A549 (cell line): Measurements from ENCODE around the gene KATNAL1. TPM values are rescaled to one million over a fixed set of nuclear protein-coding genes. Genes with fewer than 3 reads are reported as not detected.

ENCODE experiments used
- ATAC-seq, 2 experiments: fragments of 200-7000 bp in 1 of 2; fragments of >200 bp in 1 of 2; cut with Nextera tagmentation in 1 of 2; cut with Tn5 transposase in 1 of 2; 3 replicates each; pipeline versions ENCODE4 v1.8.0 to v1.9.1; 2018 to 2020; ENCODE audit warnings: mild to moderate bottlenecking in 1 of 2, moderate library complexity in 1 of 2
- CTCF ChIA-PET: fragments of 300-600 bp; sonication (Branson Sonifier 250); formaldehyde crosslinking; extraction: SDS; loops from one replicate; lab custom pipeline; 2021; ENCODE audit warnings: antibody characterized with exemption, inconsistent platforms; lab: Yijun Ruan, JAX
- POLR2A ChIA-PET: fragments of 350-600 bp; formaldehyde crosslinking; extraction: SDS; loops from one replicate; lab custom pipeline; 2021; ENCODE audit warnings: antibody characterized with exemption, inconsistent platforms; lab: Yijun Ruan, JAX
- DNase-seq, 2 experiments: peaks; one replicate each; pipeline versions ENCODE4 v3.0.0 to v3.0.0-alpha.2; 2011 to 2016; ENCODE audit warnings: low read depth in 1 of 2, low spot score in 1 of 2
- FAIRE-seq: peaks from 2 replicates; lab custom pipeline; 2011; peaks lifted over from hg19 to GRCh38; lab: Jason Lieb, UNC
- H3K27ac ChIP-seq, 2 experiments: fragments of >200 bp; sonication (Bioruptor Twin); formaldehyde crosslinking; 3 replicates each; pipeline ENCODE4 v1.5.1; 2016 to 2017
- H3K4me1 ChIP-seq: fragments of >200 bp; sonication (Bioruptor Twin); formaldehyde crosslinking; 3 replicates; pipeline ENCODE4 v1.6.1; 2016
- H3K4me2 ChIP-seq: fragments of >200 bp; sonication (Bioruptor Twin); formaldehyde crosslinking; 3 replicates; pipeline ENCODE4 v1.6.1; 2016
- H3K4me3 ChIP-seq: fragments of >200 bp; sonication (Bioruptor Twin); formaldehyde crosslinking; 3 replicates; pipeline ENCODE4 v1.5.1; 2016
- H3K9me3 ChIP-seq: fragments of >200 bp; sonication (Bioruptor Twin); formaldehyde crosslinking; 3 replicates; pipeline ENCODE4 v1.6.1; 2016
- BCL3 ChIP-seq: fragments of >200 bp; sonication (Bioruptor Twin); formaldehyde crosslinking; IDR thresholded peaks from 3 replicates; pipeline ENCODE4 v1.6.1; 2016
- BHLHE40 ChIP-seq: IDR thresholded peaks from 2 replicates; pipeline ENCODE4 v1.6.1; 2012; ENCODE audit warnings: low read depth, low read length, inconsistent platforms
- EP300 ChIP-seq, 2 experiments: fragments of >200 bp; sonication (Bioruptor Twin); formaldehyde crosslinking; IDR thresholded peaks; 2 replicates in 1 of 2; 3 replicates in 1 of 2; pipeline ENCODE4 v1.6.1; 2016 to 2017
- FOXS1 ChIP-seq: fragments of 250-450 bp; sonication (Bioruptor Pico); IDR thresholded peaks from 2 replicates; pipeline ENCODE4 v1.5.0; 2020; ENCODE audit warnings: mild to moderate bottlenecking, moderate library complexity
- HEYL ChIP-seq: fragments of 250-450 bp; sonication (Bioruptor Pico); IDR thresholded peaks from 2 replicates; pipeline ENCODE4 v1.8.0; 2021; ENCODE audit warnings: mild to moderate bottlenecking, moderate library complexity
- HMGXB4 ChIP-seq: fragments of 250-450 bp; sonication (Bioruptor Pico); IDR thresholded peaks from 2 replicates; pipeline ENCODE4 v1.5.0; 2021; ENCODE audit warnings: mild to moderate bottlenecking, moderate library complexity, borderline replicate concordance
- HOXA7 ChIP-seq: fragments of 250-450 bp; sonication (Bioruptor Pico); IDR thresholded peaks from 2 replicates; pipeline ENCODE4 v1.5.0; 2020; ENCODE audit warnings: mild to moderate bottlenecking, moderate library complexity
- HOXB5 ChIP-seq: fragments of 250-450 bp; sonication (Bioruptor Pico); IDR thresholded peaks from 2 replicates; pipeline ENCODE4 v1.5.0; 2020; ENCODE audit warnings: mild to moderate bottlenecking, moderate library complexity
- JUN ChIP-seq, 2 experiments: fragments of >200 bp; sonication (Bioruptor Twin); formaldehyde crosslinking; IDR thresholded peaks; 2 replicates in 1 of 2; 3 replicates in 1 of 2; pipeline ENCODE4 v1.6.1; 2016 to 2017
- KDM1A ChIP-seq: fragments of 200-600 bp; sonication (generic); IDR thresholded peaks from 2 replicates; pipeline ENCODE4 v1.6.1; 2016; ENCODE audit warnings: low read depth, mild to moderate bottlenecking
- KDM5A ChIP-seq: fragments of 200-600 bp; sonication (generic); IDR thresholded peaks from 2 replicates; pipeline ENCODE4 v1.6.1; 2016; ENCODE audit warnings: antibody characterized with exemption, mild to moderate bottlenecking
- MAZ ChIP-seq: fragments of 150-350 bp; IDR thresholded peaks from 2 replicates; pipeline ENCODE4 v1.6.1; 2014; ENCODE audit warnings: antibody characterized with exemption, low read depth, low read length, borderline replicate concordance
- NPAS2 ChIP-seq: fragments of 250-450 bp; sonication (Bioruptor Pico); IDR thresholded peaks from 2 replicates; pipeline ENCODE4 v1.8.0; 2022; ENCODE audit warnings: mild to moderate bottlenecking, moderate library complexity, borderline replicate concordance
- PHF8 ChIP-seq: fragments of 200-600 bp; sonication (generic); IDR thresholded peaks from 2 replicates; pipeline ENCODE4 v1.6.1; 2016; ENCODE audit warnings: low read depth, mild to moderate bottlenecking, antibody characterized with exemption, moderate library complexity, borderline replicate concordance
- RARB ChIP-seq: fragments of 250-450 bp; sonication (Bioruptor Pico); IDR thresholded peaks from 2 replicates; pipeline ENCODE4 v1.8.0; 2021; ENCODE audit warnings: mild to moderate bottlenecking, moderate library complexity
- RFX5 ChIP-seq: fragments of 450-650 bp; IDR thresholded peaks from 2 replicates; pipeline ENCODE4 v1.7.1; 2014; ENCODE audit warnings: antibody characterized with exemption, mild to moderate bottlenecking, moderate library complexity
- SMC3 ChIP-seq: fragments of >200 bp; sonication (Bioruptor Twin); formaldehyde crosslinking; IDR thresholded peaks from 3 replicates; pipeline ENCODE4 v1.6.1; 2018; ENCODE audit warnings: inconsistent platforms
- TFCP2L1 ChIP-seq: fragments of 250-450 bp; sonication (Bioruptor Pico); IDR thresholded peaks from 2 replicates; pipeline ENCODE4 v1.5.0; 2021; ENCODE audit warnings: mild to moderate bottlenecking
- USF2 ChIP-seq: fragments of 450-650 bp; IDR thresholded peaks from 2 replicates; pipeline ENCODE4 v1.6.1; 2014; ENCODE audit warnings: antibody characterized with exemption
- ZC3H11A ChIP-seq: fragments of 450-650 bp; IDR thresholded peaks from 2 replicates; pipeline ENCODE4 v1.6.1; 2014; ENCODE audit warnings: antibody characterized with exemption, mild to moderate bottlenecking
- ZSCAN20 ChIP-seq: fragments of 250-450 bp; sonication (Bioruptor Pico); IDR thresholded peaks from 2 replicates; pipeline ENCODE4 v1.8.0; 2022; ENCODE audit warnings: mild to moderate bottlenecking, moderate library complexity
- WGBS: methylation state at CpG from one replicate; pipeline ENCODE4 v1.1.6; 2017; ENCODE audit errors: missing lambda C conversion rate; 5-methylcytosine and 5-hydroxymethylcytosine counted together
- polyA plus RNA-seq, 4 experiments: library from polyadenylated mRNA; depleted of rRNA in 3 of 4; stranded (reverse); fragments of >200 nt; fragmentation: RNase III in 1 of 4; extraction: RNeasy Plus Mini Kit Qiagen cat#74134 plus additional on column Dnase treatment in 1 of 4; gene quantifications; 2 replicates in 3 of 4; 3 replicates in 1 of 4; pipeline ENCODE4 v1.2.3, GENCODE V29; 2011 to 2017
- TF ChIP-seq, protein P1 (sequence below): fragments of 250-450 bp; sonication (Bioruptor Pico); IDR thresholded peaks from 2 replicates; pipeline ENCODE4 v1.5.0; 2020; ENCODE audit warnings: low read depth, mild to moderate bottlenecking, moderate library complexity
- TF ChIP-seq, protein P2 (sequence below): fragments of 200-600 bp; sonication (generic); IDR thresholded peaks from 2 replicates; pipeline ENCODE4 v1.6.1; 2016; ENCODE audit warnings: antibody characterized with exemption, mild to moderate bottlenecking, moderate library complexity

The KATNAL1 gene
- polyA plus RNA-seq, 2 of the 4 experiments (the other 2 are of a cell fraction): 7.9 to 10.5 TPM

DNA sequence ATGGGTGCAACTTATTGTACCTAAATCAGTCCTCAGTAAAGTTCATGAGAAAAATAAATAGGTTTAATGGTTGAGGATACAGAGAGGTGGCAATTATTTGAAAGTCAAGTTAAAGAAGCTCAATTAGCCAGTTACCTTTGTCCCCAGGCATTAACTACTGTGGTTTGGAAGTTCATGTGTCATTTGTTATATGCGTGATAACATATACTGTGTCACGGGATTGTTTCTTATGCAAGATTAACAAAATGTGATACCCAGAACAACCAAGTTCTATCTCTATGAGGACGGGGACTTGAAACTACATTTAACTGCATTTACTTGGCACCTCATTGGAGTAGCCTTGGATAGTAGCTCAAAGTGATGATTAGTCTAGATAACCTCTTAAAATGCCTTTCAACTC is 13.9 kb upstream of the KATNAL1 start (continued):
- TF ChIP-seq BCL3 (no peak), RFX5 (no peak)
- TF ChIP-seq, protein P1, sequence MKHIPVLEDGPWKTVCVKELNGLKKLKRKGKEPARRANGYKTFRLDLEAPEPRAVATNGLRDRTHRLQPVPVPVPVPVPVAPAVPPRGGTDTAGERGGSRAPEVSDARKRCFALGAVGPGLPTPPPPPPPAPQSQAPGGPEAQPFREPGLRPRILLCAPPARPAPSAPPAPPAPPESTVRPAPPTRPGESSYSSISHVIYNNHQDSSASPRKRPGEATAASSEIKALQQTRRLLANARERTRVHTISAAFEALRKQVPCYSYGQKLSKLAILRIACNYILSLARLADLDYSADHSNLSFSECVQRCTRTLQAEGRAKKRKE: no peak
- TF ChIP-seq, all 56 proteins: peak for 0

GRCh38 chr13:30319655-30320054 is 12.3 kb upstream of the KATNAL1 start:
- ATAC-seq: no peak
- no peak overlapping the region for H3K27ac ChIP-seq
- 89% methylated on average over 5 of the region's 5 CpGs for WGBS

GRCh38 chr13:30319130-30319529 is 11.8 kb upstream of the KATNAL1 start:
- Histone ChIP-seq H3K4me1 (no peaks in the 10 kb centered on the region), H3K27ac (no peak overlapping the region), H3K4me3 (no peak overlapping the region), H3K9me3 (no peaks in the 10 kb centered on the region), H3K4me2 (no peak overlapping the region)
- ChIA-PET CTCF (interaction anchor here (0.7 kb wide), 1 partner anchor 703 kb away, joined by 3 read pairs; no protein-coding TSS in a partner anchor), POLR2A (no interaction called here)
- FAIRE-seq (no peak), DNase-seq (no peak), ATAC-seq (no peak)
- no peak for TF ChIP-seq HEYL (CRISPR knock-in tag)
- no peak for TF ChIP-seq HOXB5 (CRISPR knock-in tag)
- TF ChIP-seq KDM1A: no peak
- TF ChIP-seq KDM5A: no peak
- TF ChIP-seq RFX5: no peak
- no peak for TF ChIP-seq USF2
- no peak for TF ChIP-seq RARB (CRISPR knock-in tag)
- no peak for TF ChIP-seq NPAS2
- no peak for TF ChIP-seq FOXS1 (CRISPR knock-in tag)
- TF ChIP-seq ZC3H11A: no peak
- no peak for TF ChIP-seq TFCP2L1
- no peak for TF ChIP-seq MAZ
- no peak for TF ChIP-seq JUN (IDR thresholded peaks at IDR 0.05)
- no peak for TF ChIP-seq EP300 (IDR thresholded peaks at IDR 0.05)
- WGBS: 86% methylated on average over 4 of the region's 4 CpGs

More at GRCh38 chr13:30319655-30320054, 12.3 kb upstream of the KATNAL1 start:
- ChIA-PET CTCF (no interaction called here), POLR2A (no interaction called here)
- no peak overlapping the region for H3K4me2 ChIP-seq
- TF ChIP-seq PHF8: no peak
- TF ChIP-seq HOXA7 (CRISPR knock-in tag): no peak
- TF ChIP-seq JUN (IDR thresholded peaks at IDR 0.05): no peak
- FAIRE-seq: no peak
- no peaks in the 10 kb centered on the region for H3K4me1 ChIP-seq
- no peaks in the 10 kb centered on the region for H3K9me3 ChIP-seq
- H3K4me3 ChIP-seq: no peak overlapping the region
- no peak for DNase-seq

DNA sequence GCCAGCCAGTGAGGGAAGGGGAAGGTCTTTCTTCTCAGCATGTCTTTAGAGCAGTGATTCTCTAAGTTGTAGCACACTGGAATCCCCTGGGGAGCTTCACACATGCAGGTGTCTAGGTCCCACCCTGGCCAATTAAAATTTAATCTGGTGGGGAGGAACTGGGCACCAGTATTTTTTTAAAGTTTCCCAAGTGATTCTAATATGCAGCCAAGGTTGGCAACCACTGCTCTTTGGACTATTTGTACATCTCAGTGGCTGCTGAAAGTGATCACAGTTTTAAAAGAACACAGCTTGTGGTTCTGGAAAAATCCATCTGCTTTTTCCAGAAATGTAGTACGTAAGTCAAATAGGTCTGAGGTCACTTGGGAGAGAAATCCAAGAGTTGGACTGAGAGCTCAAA is 10.7 kb upstream of the KATNAL1 start:
- ATAC-seq: no peak
- no peak for FAIRE-seq
- ChIA-PET POLR2A (no interaction called here), CTCF (interaction anchor here (1.5 kb wide), 1 partner anchor 185 kb away, joined by 7 read pairs; no protein-coding TSS in a partner anchor)
- 100% methylated on average over 1 of the region's 1 CpG for WGBS
- no peak for DNase-seq
- Histone ChIP-seq H3K4me3 (no peak overlapping the region), H3K9me3 (no peaks in the 10 kb centered on the region), H3K27ac (no peak overlapping the region), H3K4me2 (no peak overlapping the region), H3K4me1 (no peaks in the 10 kb centered on the region)
- no peak for TF ChIP-seq PHF8
- TF ChIP-seq, protein P1: no peak
- TF ChIP-seq BHLHE40: no peak
- TF ChIP-seq, protein P2, sequence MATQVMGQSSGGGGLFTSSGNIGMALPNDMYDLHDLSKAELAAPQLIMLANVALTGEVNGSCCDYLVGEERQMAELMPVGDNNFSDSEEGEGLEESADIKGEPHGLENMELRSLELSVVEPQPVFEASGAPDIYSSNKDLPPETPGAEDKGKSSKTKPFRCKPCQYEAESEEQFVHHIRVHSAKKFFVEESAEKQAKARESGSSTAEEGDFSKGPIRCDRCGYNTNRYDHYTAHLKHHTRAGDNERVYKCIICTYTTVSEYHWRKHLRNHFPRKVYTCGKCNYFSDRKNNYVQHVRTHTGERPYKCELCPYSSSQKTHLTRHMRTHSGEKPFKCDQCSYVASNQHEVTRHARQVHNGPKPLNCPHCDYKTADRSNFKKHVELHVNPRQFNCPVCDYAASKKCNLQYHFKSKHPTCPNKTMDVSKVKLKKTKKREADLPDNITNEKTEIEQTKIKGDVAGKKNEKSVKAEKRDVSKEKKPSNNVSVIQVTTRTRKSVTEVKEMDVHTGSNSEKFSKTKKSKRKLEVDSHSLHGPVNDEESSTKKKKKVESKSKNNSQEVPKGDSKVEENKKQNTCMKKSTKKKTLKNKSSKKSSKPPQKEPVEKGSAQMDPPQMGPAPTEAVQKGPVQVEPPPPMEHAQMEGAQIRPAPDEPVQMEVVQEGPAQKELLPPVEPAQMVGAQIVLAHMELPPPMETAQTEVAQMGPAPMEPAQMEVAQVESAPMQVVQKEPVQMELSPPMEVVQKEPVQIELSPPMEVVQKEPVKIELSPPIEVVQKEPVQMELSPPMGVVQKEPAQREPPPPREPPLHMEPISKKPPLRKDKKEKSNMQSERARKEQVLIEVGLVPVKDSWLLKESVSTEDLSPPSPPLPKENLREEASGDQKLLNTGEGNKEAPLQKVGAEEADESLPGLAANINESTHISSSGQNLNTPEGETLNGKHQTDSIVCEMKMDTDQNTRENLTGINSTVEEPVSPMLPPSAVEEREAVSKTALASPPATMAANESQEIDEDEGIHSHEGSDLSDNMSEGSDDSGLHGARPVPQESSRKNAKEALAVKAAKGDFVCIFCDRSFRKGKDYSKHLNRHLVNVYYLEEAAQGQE: no peak
- no peak for TF ChIP-seq ZSCAN20
- no peak for TF ChIP-seq RARB (CRISPR knock-in tag)
- TF ChIP-seq HMGXB4 (CRISPR knock-in tag): no peak
- no peak for TF ChIP-seq TFCP2L1
- no peak for TF ChIP-seq SMC3
